GM12878 (cell line): ENCODE data around the gene FYTTD1. TPM values are rescaled to one million over a fixed set of nuclear protein-coding genes. Genes with fewer than 3 reads are reported as not detected.

Experiments used
- ATAC-seq: fragments of 200-7000 bp; cut with Tn5 transposase; 3 replicates; pipeline ENCODE4 v1.9.1; 2020; ENCODE audit warnings: mild to moderate bottlenecking, moderate library complexity
- BruUV-seq: library from RNA; stranded (reverse); fragments of 400-500 nt; replicated peaks from 2 replicates; lab custom pipeline; 2021; lab: Mats Ljungman, UMichigan
- CTCF ChIA-PET: fragments of 300-600 bp; sonication (Branson Sonifier 250); formaldehyde crosslinking; extraction: SDS; loops from one replicate; lab custom pipeline; 2021; ENCODE audit warnings: inconsistent platforms; lab: Yijun Ruan, JAX
- POLR2A ChIA-PET: fragments of 350-600 bp; formaldehyde crosslinking; extraction: SDS; loops from one replicate; lab custom pipeline; 2021; ENCODE audit warnings: inconsistent platforms; lab: Charles Lee
- RAD21 ChIA-PET: fragments of 300-600 bp; sonication (Branson Sonifier 250); formaldehyde crosslinking; loops from one replicate; lab custom pipeline; 2023; ENCODE audit warnings: antibody characterized with exemption; ENCODE audit not compliant: unreplicated experiment; lab: Charles Lee
- SMC1A ChIA-PET: fragments of 300-600 bp; sonication (Branson Sonifier 250); formaldehyde crosslinking; loops from one replicate; lab custom pipeline; 2023; ENCODE audit not compliant: unreplicated experiment, uncharacterized antibody; lab: Charles Lee
- DNase-seq: peaks from one replicate; pipeline ENCODE4 v3.0.0-alpha.2; 2011; ENCODE audit warnings: low read depth, low spot score
- FAIRE-seq: peaks from 3 replicates; lab custom pipeline; 2011; peaks lifted over from hg19 to GRCh38; lab: Jason Lieb, UNC
- H2AFZ ChIP-seq: 2 replicates; pipeline ENCODE4 v1.6.0; 2011; ENCODE audit warnings: low read depth, low read length, control low read depth; ENCODE audit not compliant: control insufficient read depth
- H3K27ac ChIP-seq: 2 replicates; pipeline ENCODE4 v1.5.1; 2011; ENCODE audit warnings: control low read depth; ENCODE audit not compliant: control insufficient read depth, insufficient read depth
- H3K27me3 ChIP-seq, 2 experiments: replicated peaks in 1 of 2; 2 replicates each; pipeline versions ENCODE4 v1.6.0 to v1.6.1; 2011; ENCODE audit warnings: low read length in 1 of 2; ENCODE audit not compliant: control insufficient read depth in 2 of 2, insufficient read depth in 2 of 2
- H3K36me3 ChIP-seq, 2 experiments: 2 replicates each; pipeline ENCODE4 v1.5.1; 2011; ENCODE audit warnings: low read length in 1 of 2; ENCODE audit not compliant: control insufficient read depth in 2 of 2, insufficient read depth in 2 of 2
- H3K4me1 ChIP-seq: 2 replicates; pipeline ENCODE4 v1.6.1; 2011; ENCODE audit warnings: mild to moderate bottlenecking, low read length, moderate library complexity, mixed read lengths; ENCODE audit not compliant: control insufficient read depth, insufficient read depth
- H3K4me2 ChIP-seq: 2 replicates; pipeline ENCODE4 v1.6.0; 2011; ENCODE audit warnings: control low read depth; ENCODE audit not compliant: control insufficient read depth, insufficient read depth
- H3K4me3 ChIP-seq: fragments of 200-600 bp; sonication (generic); 2 replicates; pipeline ENCODE4 v1.5.1; 2016
- H3K79me2 ChIP-seq: 2 replicates; pipeline ENCODE4 v1.6.0; 2011; ENCODE audit warnings: low read length; ENCODE audit not compliant: control insufficient read depth, insufficient read depth
- H3K9ac ChIP-seq: 2 replicates; pipeline ENCODE4 v1.8.0; 2011; ENCODE audit warnings: low read length, control low read depth, mixed read lengths; ENCODE audit not compliant: control insufficient read depth, insufficient read depth
- H3K9me3 ChIP-seq: replicated peaks from 3 replicates; pipeline ENCODE4 v1.5.1; 2011; ENCODE audit warnings: mild to moderate bottlenecking, low read length; ENCODE audit not compliant: control insufficient read depth, insufficient read depth
- H4K20me1 ChIP-seq: 2 replicates; pipeline ENCODE4 v1.6.0; 2011; ENCODE audit not compliant: control insufficient read depth, insufficient read depth
- BRCA1 ChIP-seq: IDR thresholded peaks from 2 replicates; pipeline ENCODE4 v1.6.1; 2011; ENCODE audit warnings: low read depth, low read length, improper control_type of control experiment
- CHD1 ChIP-seq: IDR thresholded peaks from 2 replicates; pipeline ENCODE4 v1.6.1; 2012; ENCODE audit warnings: low read depth, low read length, improper control_type of control experiment
- CHD2 ChIP-seq: IDR thresholded peaks from 2 replicates; pipeline ENCODE4 v1.6.1; 2011; ENCODE audit warnings: low read depth, low read length, improper control_type of control experiment, borderline replicate concordance
- EED ChIP-seq: sonication (generic); IDR thresholded peaks from 2 replicates; pipeline ENCODE4 v1.6.1; 2016; ENCODE audit warnings: antibody characterized with exemption, low read depth
- JUND ChIP-seq: IDR thresholded peaks from 2 replicates; pipeline ENCODE4 v1.6.1; 2012; ENCODE audit warnings: low read depth, mild to moderate bottlenecking, low read length, improper control_type of control experiment, moderate library complexity
- NR2C1 ChIP-seq: fragments of 450-650 bp; IDR thresholded peaks from 2 replicates; pipeline ENCODE4 v1.6.1; 2017; ENCODE audit warnings: antibody characterized with exemption, mild to moderate bottlenecking, moderate library complexity
- NRF1 ChIP-seq: conservative IDR thresholded peaks from 2 replicates; pipeline ENCODE4 v1.6.1; 2011; ENCODE audit warnings: mild to moderate bottlenecking, low read depth, low read length, improper control_type of control experiment
- PML ChIP-seq: IDR thresholded peaks from 2 replicates; pipeline ENCODE4 v1.6.1; 2012; ENCODE audit warnings: low read length, inconsistent platforms
- RBBP5 ChIP-seq: fragments of 200-600 bp; sonication (generic); conservative IDR thresholded peaks from 2 replicates; pipeline ENCODE4 v1.6.1; 2016
- STAT1 ChIP-seq: fragments of 450-650 bp; conservative IDR thresholded peaks from 2 replicates; pipeline ENCODE4 v1.6.1; 2014; ENCODE audit warnings: antibody characterized with exemption, mild to moderate bottlenecking
- SUPT20H ChIP-seq: IDR thresholded peaks from 2 replicates; pipeline ENCODE4 v1.6.1; 2011; ENCODE audit warnings: low read depth, mild to moderate bottlenecking, low read length, moderate library complexity, borderline replicate concordance; ENCODE audit not compliant: control insufficient read depth
- YBX1 ChIP-seq: fragments of 450-650 bp; IDR thresholded peaks from 2 replicates; pipeline ENCODE4 v1.6.1; 2016; ENCODE audit warnings: antibody characterized with exemption
- ZNF207 ChIP-seq: fragments of 450-650 bp; IDR thresholded peaks from 2 replicates; pipeline ENCODE4 v1.6.1; 2014; ENCODE audit warnings: antibody characterized with exemption, mild to moderate bottlenecking, borderline replicate concordance
- ZNF24 ChIP-seq: fragments of 450-650 bp; IDR thresholded peaks from 2 replicates; pipeline ENCODE4 v1.6.1; 2017; ENCODE audit warnings: antibody characterized with exemption, mild to moderate bottlenecking
- WGBS: methylation state at CpG from one replicate; pipeline ENCODE4 v1.1.6; 2016; ENCODE audit warnings: low lambda C conversion rate; ENCODE audit not compliant: insufficient replicate concordance, insufficient coverage; ENCODE audit errors: missing lambda C conversion rate; 5-methylcytosine and 5-hydroxymethylcytosine counted together
- in situ Hi-C: fragments of 300-500 bp; cut with MboI; formaldehyde crosslinking; loops from 9 replicates; pipeline ENCODE4 v1.14.3; 2018; ENCODE audit warnings: mixed read lengths
- intact Hi-C: fragments of 100-400 bp; cut with micrococcal nuclease; formaldehyde crosslinking; loops from one replicate; pipeline ENCODE4 v1.14.2; 2022; ENCODE audit not compliant: unreplicated experiment
- polyA plus RNA-seq, 11 experiments: library from polyadenylated mRNA; depleted of rRNA in 4 of 11; unstranded in 6 of 11; stranded (reverse) in 5 of 11; fragments of >200 nt; fragmentation: Nextera tagmentation in 4 of 11; fragmentation: Illumina TruSeq in 1 of 11; extraction: Ambion mirVana in 4 of 11; extraction: Trizol in 1 of 11; gene quantifications; 1 replicate in 1 of 11; 2 replicates in 10 of 11; pipeline versions ENCODE4 v1.2.1 to v1.2.3, GENCODE V29; 2011 to 2016; ENCODE audit warnings: inconsistent platforms in 2 of 11, missing spikeins in 2 of 11, low read depth in 1 of 11
- total RNA-seq, 4 experiments: library from RNA; depleted of rRNA in 3 of 4; stranded (reverse); fragments of >200 nt in 3 of 4; fragmentation: Illumina TruSeq in 1 of 4; extraction: Trizol in 1 of 4; gene quantifications; 2 replicates each; pipeline versions ENCODE4 v1.2.1 to v1.2.3, GENCODE V29; 2013 to 2021
- TF ChIP-seq, protein P1 (sequence below): IDR thresholded peaks from 2 replicates; pipeline ENCODE4 v1.6.1; 2011; ENCODE audit warnings: borderline replicate concordance, low read depth, mild to moderate bottlenecking, moderate library complexity, mixed read lengths, low read length; ENCODE audit not compliant: insufficient read depth; ENCODE audit errors: extremely low read length
- TF ChIP-seq, protein P2 (sequence below): IDR thresholded peaks from 2 replicates; pipeline ENCODE4 v1.6.1; 2011; ENCODE audit warnings: low read depth, low read length, improper control_type of control experiment, borderline replicate concordance
- TF ChIP-seq, protein P3 (sequence below): fragments of 150-350 bp; IDR thresholded peaks from 2 replicates; pipeline ENCODE4 v1.6.1; 2014; ENCODE audit warnings: mild to moderate bottlenecking, low read depth, low read length
- TF ChIP-seq, protein P4 (sequence below): IDR thresholded peaks from 2 replicates; pipeline ENCODE4 v1.6.1; 2011; ENCODE audit warnings: low read depth, mild to moderate bottlenecking, low read length, moderate library complexity, borderline replicate concordance; ENCODE audit errors: extremely low read depth

FYTTD1 gene
- total and polyA plus RNA-seq, 10 of the 15 experiments (the other 5 are each of a cell fraction or from before 2014, with no cell fraction given), result 25.5 to 101 (median 59.4) TPM

DNA sequence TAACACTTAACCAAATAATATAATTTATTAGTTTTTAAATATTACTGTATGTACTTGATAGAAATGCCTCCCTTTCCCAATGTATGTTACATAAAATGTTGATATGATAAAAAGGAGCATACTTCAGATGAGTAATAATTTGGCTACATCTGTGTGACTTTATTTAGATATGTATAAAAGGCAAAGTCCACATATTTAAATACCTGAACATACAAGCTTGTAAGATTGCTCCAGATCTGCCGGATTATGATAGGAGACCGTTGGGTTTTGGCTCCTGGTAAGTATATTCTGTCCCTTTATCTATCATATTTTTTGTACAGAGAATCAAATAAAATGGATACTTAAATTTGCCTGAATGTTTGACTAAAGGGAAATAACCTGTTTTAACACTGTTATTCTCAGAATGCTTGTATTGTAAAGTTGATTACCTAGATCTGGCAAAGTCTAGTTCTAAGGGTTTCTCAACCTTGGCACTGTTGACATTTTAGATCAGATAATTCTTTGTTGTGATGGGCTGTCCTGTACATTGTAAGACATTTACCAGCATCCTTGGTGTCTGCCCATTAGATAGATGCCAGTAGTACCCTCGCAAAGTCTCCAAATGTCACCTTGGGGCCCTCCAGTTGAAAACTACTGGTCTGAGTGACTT lies 79.8 kb downstream of the FYTTD1 start:
- intact Hi-C loops, result no loop called here
- ChIA-PET POLR2A (no interaction called here), CTCF (no interaction called here), RAD21 (interaction anchor here (1.2 kb wide), 1 partner anchor 8 kb away, joined by 3 read pairs; no protein-coding TSS in a partner anchor), SMC1A (no interaction called here)
- FAIRE-seq, result no peak
- H3K4me3 ChIP-seq, result no peak overlapping the region
- ATAC-seq, result no peak
- TF ChIP-seq ZNF207 (no peak), ZNF24 (no peak), RBBP5 (no peak), CHD2 (no peak), JUND (no peak), NRF1 (no peak), BRCA1 (no peak), YBX1 (no peak), NR2C1 (no peak), STAT1 (no peak), CHD1 (no peak), SUPT20H (no peak), EED (no peak), PML (no peak)
- TF ChIP-seq, protein P1, sequence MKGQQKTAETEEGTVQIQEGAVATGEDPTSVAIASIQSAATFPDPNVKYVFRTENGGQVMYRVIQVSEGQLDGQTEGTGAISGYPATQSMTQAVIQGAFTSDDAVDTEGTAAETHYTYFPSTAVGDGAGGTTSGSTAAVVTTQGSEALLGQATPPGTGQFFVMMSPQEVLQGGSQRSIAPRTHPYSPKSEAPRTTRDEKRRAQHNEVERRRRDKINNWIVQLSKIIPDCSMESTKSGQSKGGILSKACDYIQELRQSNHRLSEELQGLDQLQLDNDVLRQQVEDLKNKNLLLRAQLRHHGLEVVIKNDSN, result no peak
- TF ChIP-seq, protein P2, sequence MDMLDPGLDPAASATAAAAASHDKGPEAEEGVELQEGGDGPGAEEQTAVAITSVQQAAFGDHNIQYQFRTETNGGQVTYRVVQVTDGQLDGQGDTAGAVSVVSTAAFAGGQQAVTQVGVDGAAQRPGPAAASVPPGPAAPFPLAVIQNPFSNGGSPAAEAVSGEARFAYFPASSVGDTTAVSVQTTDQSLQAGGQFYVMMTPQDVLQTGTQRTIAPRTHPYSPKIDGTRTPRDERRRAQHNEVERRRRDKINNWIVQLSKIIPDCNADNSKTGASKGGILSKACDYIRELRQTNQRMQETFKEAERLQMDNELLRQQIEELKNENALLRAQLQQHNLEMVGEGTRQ, result no peak
- TF ChIP-seq, protein P3, sequence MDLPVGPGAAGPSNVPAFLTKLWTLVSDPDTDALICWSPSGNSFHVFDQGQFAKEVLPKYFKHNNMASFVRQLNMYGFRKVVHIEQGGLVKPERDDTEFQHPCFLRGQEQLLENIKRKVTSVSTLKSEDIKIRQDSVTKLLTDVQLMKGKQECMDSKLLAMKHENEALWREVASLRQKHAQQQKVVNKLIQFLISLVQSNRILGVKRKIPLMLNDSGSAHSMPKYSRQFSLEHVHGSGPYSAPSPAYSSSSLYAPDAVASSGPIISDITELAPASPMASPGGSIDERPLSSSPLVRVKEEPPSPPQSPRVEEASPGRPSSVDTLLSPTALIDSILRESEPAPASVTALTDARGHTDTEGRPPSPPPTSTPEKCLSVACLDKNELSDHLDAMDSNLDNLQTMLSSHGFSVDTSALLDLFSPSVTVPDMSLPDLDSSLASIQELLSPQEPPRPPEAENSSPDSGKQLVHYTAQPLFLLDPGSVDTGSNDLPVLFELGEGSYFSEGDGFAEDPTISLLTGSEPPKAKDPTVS, result no peak
- TF ChIP-seq, protein P4, sequence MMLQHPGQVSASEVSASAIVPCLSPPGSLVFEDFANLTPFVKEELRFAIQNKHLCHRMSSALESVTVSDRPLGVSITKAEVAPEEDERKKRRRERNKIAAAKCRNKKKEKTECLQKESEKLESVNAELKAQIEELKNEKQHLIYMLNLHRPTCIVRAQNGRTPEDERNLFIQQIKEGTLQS, result no peak
- H3K9ac ChIP-seq, result no peak overlapping the region
- peaks cover 1 to 29% of the 10 kb centered on the region in 2 experiments; a peak in 3 of 4 replicates for H3K36me3 ChIP-seq
- WGBS, result 97% methylated on average over 3 of the region's 3 CpGs
- no peak overlapping the region for H3K4me2 ChIP-seq
- H3K27ac ChIP-seq, result no peak overlapping the region
- BruUV-seq, result no TSS peak
- no peaks in the 10 kb centered on the region for H3K9me3 ChIP-seq
- in situ Hi-C loops, result no loop called here
- H2AFZ ChIP-seq, result no peak overlapping the region
- H3K79me2 ChIP-seq, result no peaks in the 10 kb centered on the region
- DNase-seq, result no peak
- H3K4me1 ChIP-seq, result peaks cover 7% of the 10 kb centered on the region
- no peaks in the 10 kb centered on the region for H3K27me3 ChIP-seq
- no peaks in the 10 kb centered on the region for H4K20me1 ChIP-seq
